ENCODE measurements around the gene KLHL18. TPM values are rescaled to one million over a fixed set of nuclear protein-coding genes. Genes with fewer than 3 reads are reported as not detected.

Gene KLHL18
- total RNA-seq, 4 donors from 2014 or later, result 13.7 to 30.3 (median 15.4) TPM

DNA sequence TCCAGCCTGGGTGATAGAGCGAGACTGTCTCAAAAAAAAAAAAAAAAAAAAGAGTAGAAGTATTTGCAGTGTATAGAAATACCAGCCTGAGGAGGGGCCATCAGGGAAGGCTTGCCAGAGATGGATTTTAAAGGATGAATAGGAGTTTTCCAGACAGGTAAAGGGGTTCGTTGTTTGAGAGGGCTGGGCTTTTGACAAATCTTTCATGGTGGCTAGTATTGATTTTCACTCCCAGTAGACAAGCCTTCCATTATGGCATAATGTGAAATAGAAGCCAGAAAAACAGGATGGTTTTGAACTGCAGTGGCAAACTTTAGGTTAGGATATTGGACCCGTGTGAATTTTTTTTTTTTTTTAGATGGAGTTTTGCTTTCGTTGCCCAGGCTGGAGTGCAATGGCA, 101.7 kb downstream of the KLHL18 start:
- TF ChIP-seq, protein P1, sequence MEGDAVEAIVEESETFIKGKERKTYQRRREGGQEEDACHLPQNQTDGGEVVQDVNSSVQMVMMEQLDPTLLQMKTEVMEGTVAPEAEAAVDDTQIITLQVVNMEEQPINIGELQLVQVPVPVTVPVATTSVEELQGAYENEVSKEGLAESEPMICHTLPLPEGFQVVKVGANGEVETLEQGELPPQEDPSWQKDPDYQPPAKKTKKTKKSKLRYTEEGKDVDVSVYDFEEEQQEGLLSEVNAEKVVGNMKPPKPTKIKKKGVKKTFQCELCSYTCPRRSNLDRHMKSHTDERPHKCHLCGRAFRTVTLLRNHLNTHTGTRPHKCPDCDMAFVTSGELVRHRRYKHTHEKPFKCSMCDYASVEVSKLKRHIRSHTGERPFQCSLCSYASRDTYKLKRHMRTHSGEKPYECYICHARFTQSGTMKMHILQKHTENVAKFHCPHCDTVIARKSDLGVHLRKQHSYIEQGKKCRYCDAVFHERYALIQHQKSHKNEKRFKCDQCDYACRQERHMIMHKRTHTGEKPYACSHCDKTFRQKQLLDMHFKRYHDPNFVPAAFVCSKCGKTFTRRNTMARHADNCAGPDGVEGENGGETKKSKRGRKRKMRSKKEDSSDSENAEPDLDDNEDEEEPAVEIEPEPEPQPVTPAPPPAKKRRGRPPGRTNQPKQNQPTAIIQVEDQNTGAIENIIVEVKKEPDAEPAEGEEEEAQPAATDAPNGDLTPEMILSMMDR (IDR thresholded peaks at IDR 0.05), result no peak
- no peak for ATAC-seq (ENCODE audit: low FRiP score)

DNA sequence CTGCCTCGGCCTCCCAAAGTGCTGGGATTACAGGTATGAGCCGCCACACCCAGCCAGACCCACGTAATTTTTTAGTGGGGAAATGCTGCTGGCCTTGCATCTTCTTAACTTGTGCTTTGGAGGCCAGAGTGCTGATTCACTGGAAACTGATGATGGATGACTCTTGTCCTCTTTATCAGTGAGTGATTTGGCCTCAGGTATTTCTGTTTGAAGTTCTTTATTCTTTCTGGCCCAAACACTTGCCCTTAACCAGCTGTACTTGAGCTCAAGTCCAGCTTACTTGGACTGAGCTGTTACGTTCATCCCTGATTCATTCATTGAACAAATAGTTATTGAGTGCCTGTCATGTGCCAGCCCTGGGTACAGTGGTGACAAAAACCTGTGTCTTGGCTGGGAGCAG, 102.3 kb downstream of the KLHL18 start:
- ATAC-seq (ENCODE audit: low FRiP score) (peak; percentile 24), DNase-seq (ENCODE audit: low spot score) (no peak)
- TF ChIP-seq, protein P1 (IDR thresholded peaks at IDR 0.05), result no peak

More for the DNA sequence above, 101.7 kb downstream of the KLHL18 start:
- DNase-seq (ENCODE audit: low spot score), result no peak

DNA sequence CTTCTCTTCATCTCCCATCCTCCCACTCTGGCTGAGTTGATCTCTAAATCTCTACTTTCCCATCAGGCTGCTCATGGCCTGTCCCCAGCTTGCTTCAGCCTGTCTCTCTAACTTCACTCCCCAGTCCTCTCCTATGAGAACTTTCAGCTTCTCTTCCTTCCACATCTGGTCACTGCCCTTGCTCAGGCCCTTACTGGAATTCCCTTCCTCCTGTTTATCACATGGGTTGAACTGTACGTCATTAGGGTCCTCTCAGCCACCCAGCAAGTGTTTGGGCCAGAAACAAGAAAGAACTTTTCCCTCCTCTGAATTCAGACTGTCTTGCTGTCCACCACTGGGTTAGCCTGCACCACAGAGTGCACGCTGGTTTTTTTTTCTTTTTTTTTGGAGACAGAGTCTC, 103.1 kb downstream of the KLHL18 start:
- DNase-seq (ENCODE audit: low spot score) (no peak), ATAC-seq (ENCODE audit: low FRiP score) (no peak)
- TF ChIP-seq, protein P1 (IDR thresholded peaks at IDR 0.05), result no peak

DNA sequence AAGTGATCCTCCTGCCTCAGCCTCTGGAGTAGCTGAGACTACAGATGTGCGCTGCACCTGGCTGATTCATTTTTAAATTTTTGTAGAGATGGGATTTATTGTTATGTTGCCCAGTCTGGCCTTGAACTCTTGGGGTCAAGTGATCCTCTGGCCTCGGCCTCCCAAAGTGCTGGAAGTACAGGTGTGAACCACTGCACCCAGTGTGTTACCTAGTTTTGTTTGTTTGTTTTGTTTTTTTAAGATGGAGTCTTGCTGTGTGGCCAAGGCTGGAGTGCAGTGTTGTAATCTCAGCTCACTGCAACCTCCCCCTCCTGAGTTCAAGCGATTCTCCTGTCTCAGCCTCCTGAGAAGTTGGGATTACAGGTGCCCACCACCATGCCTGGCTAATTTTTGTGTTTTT, 110.2 kb downstream of the KLHL18 start:
- DNase-seq (ENCODE audit: low spot score) (no peak), ATAC-seq (ENCODE audit: low FRiP score) (no peak)
- TF ChIP-seq, protein P1 (IDR thresholded peaks at IDR 0.05), result no peak

DNA sequence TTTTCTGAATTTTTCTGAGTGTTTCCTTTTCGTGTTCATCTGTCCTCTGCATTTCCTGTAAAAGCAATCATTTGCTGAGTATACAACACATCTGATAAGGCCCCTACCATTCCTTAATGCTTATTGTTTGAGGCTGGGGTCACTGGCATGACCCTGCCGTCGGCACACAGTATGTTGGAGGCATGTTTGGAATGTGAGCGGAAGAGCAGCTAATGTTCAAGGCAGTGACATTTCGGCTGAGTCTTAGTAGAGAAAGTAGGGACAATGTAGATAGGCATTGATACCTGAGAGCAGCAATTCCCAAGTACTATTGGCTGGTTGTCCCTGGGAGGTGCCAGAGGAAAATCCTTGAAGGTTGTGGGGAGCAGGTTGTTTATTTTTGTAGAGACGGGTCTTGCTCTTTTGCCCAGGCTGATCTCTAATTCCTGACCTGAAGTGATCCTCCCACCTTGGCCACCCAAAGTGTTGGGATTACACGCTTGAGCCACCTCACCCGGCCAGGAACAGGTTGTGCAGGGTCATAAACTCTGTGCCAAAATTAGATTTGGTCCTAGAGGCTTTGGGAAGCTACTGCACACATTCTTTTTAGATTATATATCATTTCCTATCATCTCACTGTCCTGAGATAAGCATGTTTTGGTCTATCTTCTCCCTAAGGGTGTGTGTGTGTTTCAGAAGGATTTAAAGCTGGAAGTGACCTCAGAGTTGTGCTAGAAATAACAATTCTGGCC, 111.6 kb downstream of the KLHL18 start:
- TF ChIP-seq, protein P1 (IDR thresholded peaks at IDR 0.05), result no peak
- DNase-seq (ENCODE audit: low spot score) (no peak), ATAC-seq (ENCODE audit: low FRiP score) (no peak)

DNA sequence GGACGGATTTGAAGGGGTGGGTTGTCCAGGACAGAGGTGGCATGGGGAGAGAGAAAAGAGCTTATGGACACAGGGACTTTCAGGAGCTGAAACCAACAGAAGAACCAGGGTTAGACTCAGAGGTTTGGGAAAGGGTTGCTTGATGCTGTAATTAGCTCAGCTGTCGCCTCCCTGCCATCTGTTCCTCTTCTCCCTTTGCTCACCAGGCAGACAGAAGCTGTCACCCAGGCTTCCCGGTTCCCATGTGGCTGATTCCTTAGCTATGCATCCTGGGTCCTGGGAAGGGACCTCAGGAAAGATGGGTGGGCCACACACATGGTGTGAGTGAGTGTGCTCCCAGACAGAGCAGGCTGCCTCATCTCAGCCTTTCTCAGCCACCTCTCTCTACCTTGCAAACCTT, 112.1 kb downstream of the KLHL18 start:
- ATAC-seq (ENCODE audit: low FRiP score), result no peak
- TF ChIP-seq, protein P1 (IDR thresholded peaks at IDR 0.05), result no peak

More for the DNA sequence above, 112.1 kb downstream of the KLHL18 start:
- DNase-seq (ENCODE audit: low spot score), result no peak

Small RNA genes within 50 kb of the gene (small RNA-seq; reads per million reads assigned to genes)
- not detected for gene SNORD13P3

Other genes starting within 250 kb of the KLHL18 start
- 10 to 100 TPM; 42.9 to 83.1 (median 52.1) TPM for gene SETD2, start 118.8 kb upstream of the KLHL18 start, total RNA-seq
- gene KIF9, start 145 bp upstream of the KLHL18 start, total RNA-seq, result 10 to 100 TPM in 2 of 4 donors, 1 to 10 TPM in 2; 2.8 to 16.1 (median 9.4) TPM
- gene PTPN23, start 98.1 kb downstream of the KLHL18 start, total RNA-seq, result 10 to 100 TPM; 14.0 to 61.0 (median 30.2) TPM
- 10 to 100 TPM; 57.7 to 83.2 (median 78.7) TPM for gene SCAP, start 193.0 kb downstream of the KLHL18 start, total RNA-seq
- gene ELP6, start 230.8 kb downstream of the KLHL18 start, total RNA-seq, result 10 to 100 TPM; 14.8 to 31.2 (median 23.8) TPM